ENCODE measurements around the gene PFKFB4.
A peak's percentile ranks its signal among the peaks of the same experiment; 100 is the strongest.

The PFKFB4 gene

DNA sequence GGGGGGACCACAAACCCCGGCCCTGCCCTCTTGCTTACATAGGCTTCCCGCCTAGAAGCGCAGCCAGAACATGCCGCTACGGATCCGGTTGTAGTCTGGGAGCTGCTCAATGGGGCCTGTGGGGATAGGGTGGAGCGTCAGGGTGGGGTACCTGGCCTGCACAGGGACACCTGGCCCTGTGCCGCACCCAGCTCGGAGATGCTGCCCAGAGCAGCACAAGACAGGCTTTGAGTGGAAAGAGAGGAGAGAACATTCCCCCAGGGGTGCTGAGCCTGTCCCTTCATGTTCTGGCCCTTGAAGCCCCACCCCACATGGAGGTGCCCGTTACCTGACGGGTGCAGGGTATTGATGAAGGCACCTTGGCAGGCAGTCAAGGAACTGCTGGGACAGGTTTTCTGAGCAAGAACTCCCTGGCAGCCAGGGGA lies 42.5 kb upstream of the PFKFB4 start:
- no peak for TF ChIP-seq POLR2AphosphoS5 (IDR thresholded peaks at IDR 0.05; ENCODE audit: low read depth, low read length)
- TF ChIP-seq SIN3A (IDR thresholded peaks at IDR 0.05; ENCODE audit: borderline replicate concordance, insufficient read depth, low read length), result no peak
- no peak for TF ChIP-seq TAF1 (IDR thresholded peaks at IDR 0.05; ENCODE audit: borderline replicate concordance, insufficient read depth, low read length)
- TF ChIP-seq FOXP2 (optimal IDR thresholded peaks at IDR 0.05; ENCODE audit: borderline replicate concordance, extremely low read depth, extremely low read length, insufficient read depth), result no peak
- TF ChIP-seq, protein P1, sequence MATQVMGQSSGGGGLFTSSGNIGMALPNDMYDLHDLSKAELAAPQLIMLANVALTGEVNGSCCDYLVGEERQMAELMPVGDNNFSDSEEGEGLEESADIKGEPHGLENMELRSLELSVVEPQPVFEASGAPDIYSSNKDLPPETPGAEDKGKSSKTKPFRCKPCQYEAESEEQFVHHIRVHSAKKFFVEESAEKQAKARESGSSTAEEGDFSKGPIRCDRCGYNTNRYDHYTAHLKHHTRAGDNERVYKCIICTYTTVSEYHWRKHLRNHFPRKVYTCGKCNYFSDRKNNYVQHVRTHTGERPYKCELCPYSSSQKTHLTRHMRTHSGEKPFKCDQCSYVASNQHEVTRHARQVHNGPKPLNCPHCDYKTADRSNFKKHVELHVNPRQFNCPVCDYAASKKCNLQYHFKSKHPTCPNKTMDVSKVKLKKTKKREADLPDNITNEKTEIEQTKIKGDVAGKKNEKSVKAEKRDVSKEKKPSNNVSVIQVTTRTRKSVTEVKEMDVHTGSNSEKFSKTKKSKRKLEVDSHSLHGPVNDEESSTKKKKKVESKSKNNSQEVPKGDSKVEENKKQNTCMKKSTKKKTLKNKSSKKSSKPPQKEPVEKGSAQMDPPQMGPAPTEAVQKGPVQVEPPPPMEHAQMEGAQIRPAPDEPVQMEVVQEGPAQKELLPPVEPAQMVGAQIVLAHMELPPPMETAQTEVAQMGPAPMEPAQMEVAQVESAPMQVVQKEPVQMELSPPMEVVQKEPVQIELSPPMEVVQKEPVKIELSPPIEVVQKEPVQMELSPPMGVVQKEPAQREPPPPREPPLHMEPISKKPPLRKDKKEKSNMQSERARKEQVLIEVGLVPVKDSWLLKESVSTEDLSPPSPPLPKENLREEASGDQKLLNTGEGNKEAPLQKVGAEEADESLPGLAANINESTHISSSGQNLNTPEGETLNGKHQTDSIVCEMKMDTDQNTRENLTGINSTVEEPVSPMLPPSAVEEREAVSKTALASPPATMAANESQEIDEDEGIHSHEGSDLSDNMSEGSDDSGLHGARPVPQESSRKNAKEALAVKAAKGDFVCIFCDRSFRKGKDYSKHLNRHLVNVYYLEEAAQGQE (IDR thresholded peaks at IDR 0.05; ENCODE audit: insufficient read depth in 1 of 2, low read depth in 2 of 2, low read length in 2 of 2), result no peak

DNA sequence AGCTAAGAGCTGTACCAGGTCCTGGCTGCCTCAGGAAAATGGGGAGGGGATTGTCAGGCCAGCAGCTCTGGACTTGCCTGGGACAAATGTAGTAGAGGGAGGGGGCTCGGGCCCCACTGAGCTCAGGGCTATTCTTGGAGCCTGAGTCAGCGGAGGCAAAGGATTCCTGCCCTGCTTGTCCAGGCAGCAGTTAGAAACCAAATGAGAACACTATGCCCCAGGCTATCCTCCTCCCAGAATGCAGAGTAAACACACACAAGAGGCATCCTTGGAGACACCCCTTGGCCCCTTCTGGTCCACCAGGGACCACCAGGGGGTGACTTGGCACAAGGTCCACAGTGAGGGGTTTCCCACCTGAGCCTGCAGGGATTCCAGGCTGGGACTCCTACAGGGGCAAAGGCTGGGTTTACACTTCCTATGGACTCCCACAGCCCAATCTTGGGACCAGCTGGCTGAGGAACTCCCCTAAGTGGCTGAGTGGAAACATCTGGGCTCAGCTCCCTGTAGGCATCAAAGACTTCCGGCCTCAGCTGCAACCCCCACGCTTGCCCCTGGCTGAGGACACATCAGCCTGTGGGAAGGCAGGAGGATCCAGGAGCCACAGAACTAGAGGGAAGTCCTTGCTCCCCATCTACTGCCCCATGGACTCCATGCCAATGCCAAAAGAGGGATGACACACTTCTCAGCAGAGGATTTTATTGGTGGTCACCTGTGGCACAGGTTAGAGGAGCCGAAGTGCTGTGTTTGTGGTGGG lies 41.9 kb upstream of the PFKFB4 start:
- TF ChIP-seq SIN3A (IDR thresholded peaks at IDR 0.05; ENCODE audit: borderline replicate concordance, insufficient read depth, low read length), result no peak
- no peak for TF ChIP-seq POLR2AphosphoS5 (IDR thresholded peaks at IDR 0.05; ENCODE audit: low read depth, low read length)
- TF ChIP-seq TAF1 (IDR thresholded peaks at IDR 0.05; ENCODE audit: borderline replicate concordance, insufficient read depth, low read length), result no peak
- TF ChIP-seq, protein P1 (IDR thresholded peaks at IDR 0.05; ENCODE audit: insufficient read depth in 1 of 2, low read depth in 2 of 2, low read length in 2 of 2), result no peak
- no peak for TF ChIP-seq FOXP2 (optimal IDR thresholded peaks at IDR 0.05; ENCODE audit: borderline replicate concordance, extremely low read depth, extremely low read length, insufficient read depth)

DNA sequence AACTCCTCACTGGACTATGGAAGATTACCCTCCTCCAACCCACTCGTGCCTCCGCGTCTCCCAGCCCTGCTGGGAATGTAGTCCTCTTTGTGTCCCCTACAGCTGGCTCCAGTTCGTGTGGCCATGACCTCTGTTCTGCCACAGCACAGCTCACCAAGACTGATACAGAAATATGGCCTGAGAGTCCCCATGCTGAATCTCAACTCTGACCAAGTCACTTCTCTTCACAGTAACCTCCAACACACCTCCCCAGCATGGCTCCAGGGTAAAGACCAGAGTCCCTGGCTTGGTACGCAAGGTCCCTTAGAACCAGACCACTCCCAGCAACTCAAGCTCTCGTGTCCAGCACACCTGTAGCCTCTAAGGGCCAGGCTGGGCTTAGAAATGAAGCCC lies 40.8 kb upstream of the PFKFB4 start:
- TF ChIP-seq, protein P1 (IDR thresholded peaks at IDR 0.05; ENCODE audit: insufficient read depth in 1 of 2, low read depth in 2 of 2, low read length in 2 of 2), result no peak
- no peak for TF ChIP-seq FOXP2 (optimal IDR thresholded peaks at IDR 0.05; ENCODE audit: borderline replicate concordance, extremely low read depth, extremely low read length, insufficient read depth)
- TF ChIP-seq POLR2AphosphoS5 (IDR thresholded peaks at IDR 0.05; ENCODE audit: low read depth, low read length), result no peak
- TF ChIP-seq TAF1 (IDR thresholded peaks at IDR 0.05; ENCODE audit: borderline replicate concordance, insufficient read depth, low read length), result no peak
- no peak for TF ChIP-seq SIN3A (IDR thresholded peaks at IDR 0.05; ENCODE audit: borderline replicate concordance, insufficient read depth, low read length)

DNA sequence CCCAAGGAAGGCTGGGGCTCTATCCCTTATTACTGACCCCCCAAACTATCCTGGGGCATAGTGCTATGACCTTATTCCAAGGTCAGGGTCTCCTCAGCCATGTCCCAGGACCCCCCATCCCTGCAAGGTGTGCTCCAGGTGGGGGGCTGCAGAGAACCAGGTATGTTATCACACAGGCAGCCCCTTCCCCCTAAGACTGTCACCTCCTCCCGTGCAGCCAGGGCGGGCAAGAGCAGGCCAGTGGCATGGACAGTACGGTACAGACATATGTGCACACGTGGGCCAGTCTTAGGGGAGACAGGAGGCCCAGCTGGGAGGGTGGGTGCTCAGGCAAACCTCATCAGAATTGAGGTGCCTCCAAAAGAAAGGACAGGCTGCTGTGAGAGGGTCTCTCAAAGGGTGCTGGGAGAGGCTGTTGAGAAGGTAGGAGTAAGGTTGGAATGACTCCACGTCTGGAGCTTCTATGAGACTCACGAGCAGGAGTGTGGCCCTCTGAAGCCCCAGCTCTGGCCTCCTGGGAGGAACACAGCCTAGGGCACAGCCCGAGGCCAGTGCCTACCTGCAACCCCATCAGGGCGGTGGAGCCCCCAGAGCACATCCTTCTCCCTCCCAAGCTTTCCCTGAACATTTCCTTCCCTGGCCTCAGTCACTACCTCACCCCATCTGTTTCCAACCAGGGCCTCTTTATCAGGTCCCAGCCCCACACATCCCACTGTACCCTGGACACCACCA lies 40.2 kb upstream of the PFKFB4 start:
- TF ChIP-seq FOXP2 (optimal IDR thresholded peaks at IDR 0.05; ENCODE audit: borderline replicate concordance, extremely low read depth, extremely low read length, insufficient read depth), result no peak
- 0 out of 2 replicates have a peak, but pooled peaks have one; percentile 19 for TF ChIP-seq POLR2AphosphoS5 (IDR thresholded peaks at IDR 0.05; ENCODE audit: low read depth, low read length)

DNA sequence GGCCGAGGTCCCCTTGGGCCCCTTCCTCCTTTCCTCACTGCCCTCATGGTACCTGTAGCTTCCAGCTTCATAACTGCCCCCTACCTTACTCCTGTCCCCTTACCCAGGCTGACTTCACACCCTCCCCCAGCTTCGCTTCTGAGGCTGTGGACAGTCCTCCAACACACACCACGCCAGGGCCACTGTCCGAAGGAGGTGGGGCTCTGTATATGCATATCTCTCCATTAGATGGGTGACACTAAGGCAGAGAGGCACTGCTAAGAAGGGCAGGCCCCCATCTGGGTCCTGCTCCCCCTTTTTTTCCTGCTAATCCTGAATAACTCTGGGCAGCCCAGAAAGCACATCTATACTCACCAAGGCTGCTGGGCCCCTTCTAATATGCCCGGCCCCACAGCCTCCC lies 39.6 kb upstream of the PFKFB4 start:
- TF ChIP-seq POLR2AphosphoS5 (IDR thresholded peaks at IDR 0.05; ENCODE audit: low read depth, low read length), result no peak
- TF ChIP-seq FOXP2 (optimal IDR thresholded peaks at IDR 0.05; ENCODE audit: borderline replicate concordance, extremely low read depth, extremely low read length, insufficient read depth), result no peak
- no peak for TF ChIP-seq SIN3A (IDR thresholded peaks at IDR 0.05; ENCODE audit: borderline replicate concordance, insufficient read depth, low read length)
- no peak for TF ChIP-seq TAF1 (IDR thresholded peaks at IDR 0.05; ENCODE audit: borderline replicate concordance, insufficient read depth, low read length)
- TF ChIP-seq, protein P1 (IDR thresholded peaks at IDR 0.05; ENCODE audit: insufficient read depth in 1 of 2, low read depth in 2 of 2, low read length in 2 of 2), result no peak
